Right atrium auricular region (tissue), 2 donors: ENCODE data around the gene DCST1. TPM values are rescaled to one million over a fixed set of nuclear protein-coding genes. Genes with fewer than 3 reads are reported as not detected.

Experiments
- DNase-seq: peaks from one replicate; pipeline ENCODE4 v3.0.0-alpha.2; 2019; ENCODE audit warnings: low spot score
- H3K27ac ChIP-seq, 2 donors: fragments of 200-600 bp; sonication (generic); 1 replicate in 1 of 2; 2 replicates in 1 of 2; pipeline ENCODE4 v1.5.1; 2016 to 2019
- H3K27me3 ChIP-seq, 2 donors: fragments of 200-600 bp; sonication (generic); one replicate each; pipeline versions ENCODE4 v1.5.1 to v1.6.0; 2017 to 2019
- H3K36me3 ChIP-seq: fragments of 200-600 bp; sonication (generic); one replicate; pipeline ENCODE4 v1.5.1; 2016
- H3K4me1 ChIP-seq, 2 donors: fragments of 200-600 bp; sonication (generic); one replicate each; pipeline versions ENCODE4 v1.5.1 to v1.6.0; 2017 to 2019
- H3K4me3 ChIP-seq, 2 donors: fragments of 200-600 bp; sonication (generic); 1 replicate in 1 of 2; 2 replicates in 1 of 2; pipeline ENCODE4 v1.5.1; 2017 to 2019; ENCODE audit warnings: mild to moderate bottlenecking in 1 of 2, moderate library complexity in 1 of 2
- H3K9me3 ChIP-seq, 2 donors: fragments of 200-600 bp; sonication (generic); one replicate each; pipeline ENCODE4 v1.5.1; 2019
- total RNA-seq, 2 donors: library from RNA; depleted of rRNA; stranded (reverse); fragments of >200 nt; gene quantifications; one replicate each; pipeline ENCODE4 v1.1.0, GENCODE V29; 2016
- TF ChIP-seq, protein P1 (sequence below), 2 donors: fragments of 200-600 bp; sonication (generic); IDR thresholded peaks; one replicate each; pipeline ENCODE4 v1.5.1; 2019; ENCODE audit warnings: antibody characterized with exemption in 2 of 2

The DCST1 gene
- total RNA-seq, 2 donors from 2014 or later, result not detected

DNA sequence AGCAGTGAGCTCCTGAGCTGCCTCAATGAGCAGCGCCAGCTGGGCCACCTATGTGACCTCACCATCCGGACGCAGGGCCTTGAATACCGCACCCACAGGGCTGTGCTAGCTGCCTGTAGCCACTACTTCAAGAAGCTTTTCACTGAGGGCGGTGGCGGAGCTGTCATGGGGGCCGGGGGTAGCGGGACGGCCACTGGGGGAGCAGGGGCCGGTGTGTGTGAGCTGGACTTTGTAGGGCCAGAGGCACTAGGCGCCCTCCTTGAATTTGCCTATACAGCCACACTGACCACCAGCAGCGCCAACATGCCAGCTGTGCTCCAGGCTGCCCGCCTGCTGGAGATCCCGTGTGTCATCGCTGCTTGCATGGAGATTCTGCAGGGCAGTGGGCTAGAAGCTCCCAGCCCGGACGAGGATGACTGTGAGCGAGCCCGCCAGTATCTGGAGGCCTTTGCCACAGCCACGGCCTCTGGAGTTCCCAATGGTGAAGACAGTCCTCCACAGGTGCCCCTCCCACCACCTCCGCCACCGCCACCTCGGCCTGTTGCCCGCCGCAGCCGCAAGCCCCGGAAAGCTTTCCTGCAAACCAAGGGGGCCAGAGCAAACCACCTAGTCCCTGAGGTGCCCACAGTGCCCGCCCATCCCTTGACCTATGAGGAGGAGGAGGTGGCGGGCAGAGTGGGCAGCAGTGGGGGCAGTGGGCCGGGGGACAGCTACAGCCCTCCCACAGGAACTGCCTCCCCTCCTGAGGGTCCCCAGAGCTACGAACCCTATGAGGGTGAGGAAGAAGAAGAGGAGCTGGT lies 18.7 kb upstream of the DCST1 start:
- TF ChIP-seq, protein P1, sequence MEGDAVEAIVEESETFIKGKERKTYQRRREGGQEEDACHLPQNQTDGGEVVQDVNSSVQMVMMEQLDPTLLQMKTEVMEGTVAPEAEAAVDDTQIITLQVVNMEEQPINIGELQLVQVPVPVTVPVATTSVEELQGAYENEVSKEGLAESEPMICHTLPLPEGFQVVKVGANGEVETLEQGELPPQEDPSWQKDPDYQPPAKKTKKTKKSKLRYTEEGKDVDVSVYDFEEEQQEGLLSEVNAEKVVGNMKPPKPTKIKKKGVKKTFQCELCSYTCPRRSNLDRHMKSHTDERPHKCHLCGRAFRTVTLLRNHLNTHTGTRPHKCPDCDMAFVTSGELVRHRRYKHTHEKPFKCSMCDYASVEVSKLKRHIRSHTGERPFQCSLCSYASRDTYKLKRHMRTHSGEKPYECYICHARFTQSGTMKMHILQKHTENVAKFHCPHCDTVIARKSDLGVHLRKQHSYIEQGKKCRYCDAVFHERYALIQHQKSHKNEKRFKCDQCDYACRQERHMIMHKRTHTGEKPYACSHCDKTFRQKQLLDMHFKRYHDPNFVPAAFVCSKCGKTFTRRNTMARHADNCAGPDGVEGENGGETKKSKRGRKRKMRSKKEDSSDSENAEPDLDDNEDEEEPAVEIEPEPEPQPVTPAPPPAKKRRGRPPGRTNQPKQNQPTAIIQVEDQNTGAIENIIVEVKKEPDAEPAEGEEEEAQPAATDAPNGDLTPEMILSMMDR (IDR thresholded peaks at IDR 0.05), result no peak
- H3K36me3 ChIP-seq, result peaks cover 26% of the 10 kb centered on the region
- DNase-seq, result no peak
- no peaks in the 10 kb centered on the region for H3K27me3 ChIP-seq
- no peak overlapping the region for H3K27ac ChIP-seq
- no peak overlapping the region for H3K4me3 ChIP-seq
- H3K4me1 ChIP-seq, result peaks cover 0 to 59% of the 10 kb centered on the region in 2 donors
- no peaks in the 10 kb centered on the region for H3K9me3 ChIP-seq

DNA sequence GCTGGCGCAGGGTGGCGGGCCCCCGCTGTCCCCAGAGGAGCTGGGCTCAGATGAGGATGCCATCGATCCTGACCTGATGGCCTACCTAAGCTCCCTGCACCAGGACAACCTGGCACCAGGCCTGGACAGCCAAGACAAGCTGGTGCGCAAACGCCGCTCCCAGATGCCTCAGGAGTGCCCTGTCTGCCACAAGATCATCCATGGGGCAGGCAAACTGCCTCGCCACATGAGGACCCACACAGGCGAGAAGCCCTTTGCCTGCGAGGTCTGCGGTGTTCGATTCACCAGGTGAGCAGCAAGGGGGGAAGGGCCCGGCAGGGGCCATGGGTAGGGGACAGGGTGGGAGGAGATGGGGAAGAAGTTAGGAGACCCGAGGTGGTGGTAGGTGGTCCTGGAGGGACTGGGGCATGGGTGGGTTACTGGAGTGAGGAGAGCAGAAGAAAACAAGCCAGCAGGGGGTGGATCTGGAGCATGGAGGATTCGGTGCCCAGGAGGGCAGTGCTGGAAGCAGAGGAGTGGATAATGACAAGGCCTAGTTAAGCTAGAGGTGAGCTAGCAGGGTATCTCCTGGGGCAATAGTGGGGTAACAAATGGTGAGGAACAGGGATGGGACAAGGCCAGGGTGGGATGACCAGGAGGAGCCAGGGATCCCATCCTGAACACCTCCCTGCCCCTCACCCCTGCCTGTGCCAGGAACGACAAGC lies 17.9 kb upstream of the DCST1 start:
- H3K4me1 ChIP-seq, result peaks cover 0 to 52% of the 10 kb centered on the region in 2 donors
- no peak overlapping the region for H3K4me3 ChIP-seq
- H3K9me3 ChIP-seq, result no peaks in the 10 kb centered on the region
- H3K36me3 ChIP-seq, result peaks cover 26% of the 10 kb centered on the region
- no peak for DNase-seq
- H3K27ac ChIP-seq, result no peak overlapping the region
- no peaks in the 10 kb centered on the region for H3K27me3 ChIP-seq
- TF ChIP-seq, protein P1 (IDR thresholded peaks at IDR 0.05), result no peak

DNA sequence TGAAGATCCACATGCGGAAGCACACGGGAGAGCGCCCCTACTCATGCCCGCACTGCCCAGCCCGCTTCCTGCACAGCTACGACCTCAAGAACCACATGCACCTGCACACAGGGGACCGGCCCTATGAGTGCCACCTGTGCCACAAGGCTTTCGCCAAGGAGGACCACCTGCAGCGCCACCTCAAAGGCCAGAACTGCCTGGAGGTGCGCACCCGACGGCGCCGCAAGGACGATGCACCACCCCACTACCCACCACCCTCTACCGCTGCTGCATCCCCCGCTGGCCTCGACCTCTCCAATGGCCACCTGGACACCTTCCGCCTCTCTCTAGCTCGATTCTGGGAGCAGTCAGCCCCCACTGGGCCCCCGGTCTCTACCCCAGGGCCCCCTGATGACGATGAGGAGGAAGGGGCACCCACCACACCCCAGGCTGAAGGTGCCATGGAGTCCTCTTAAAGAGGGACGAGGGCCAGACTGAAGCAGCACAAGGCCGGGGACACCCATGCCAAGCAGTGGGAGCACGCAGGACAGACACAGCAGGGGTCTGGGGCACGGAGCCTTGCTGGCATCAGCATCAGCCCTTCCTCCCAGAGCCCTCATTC lies 17.3 kb upstream of the DCST1 start:
- H3K27ac ChIP-seq, result peak overlapping the region; percentile 88 to 93
- no peak for DNase-seq
- peaks cover 0 to 45% of the 10 kb centered on the region in 2 donors for H3K4me1 ChIP-seq

DNA sequence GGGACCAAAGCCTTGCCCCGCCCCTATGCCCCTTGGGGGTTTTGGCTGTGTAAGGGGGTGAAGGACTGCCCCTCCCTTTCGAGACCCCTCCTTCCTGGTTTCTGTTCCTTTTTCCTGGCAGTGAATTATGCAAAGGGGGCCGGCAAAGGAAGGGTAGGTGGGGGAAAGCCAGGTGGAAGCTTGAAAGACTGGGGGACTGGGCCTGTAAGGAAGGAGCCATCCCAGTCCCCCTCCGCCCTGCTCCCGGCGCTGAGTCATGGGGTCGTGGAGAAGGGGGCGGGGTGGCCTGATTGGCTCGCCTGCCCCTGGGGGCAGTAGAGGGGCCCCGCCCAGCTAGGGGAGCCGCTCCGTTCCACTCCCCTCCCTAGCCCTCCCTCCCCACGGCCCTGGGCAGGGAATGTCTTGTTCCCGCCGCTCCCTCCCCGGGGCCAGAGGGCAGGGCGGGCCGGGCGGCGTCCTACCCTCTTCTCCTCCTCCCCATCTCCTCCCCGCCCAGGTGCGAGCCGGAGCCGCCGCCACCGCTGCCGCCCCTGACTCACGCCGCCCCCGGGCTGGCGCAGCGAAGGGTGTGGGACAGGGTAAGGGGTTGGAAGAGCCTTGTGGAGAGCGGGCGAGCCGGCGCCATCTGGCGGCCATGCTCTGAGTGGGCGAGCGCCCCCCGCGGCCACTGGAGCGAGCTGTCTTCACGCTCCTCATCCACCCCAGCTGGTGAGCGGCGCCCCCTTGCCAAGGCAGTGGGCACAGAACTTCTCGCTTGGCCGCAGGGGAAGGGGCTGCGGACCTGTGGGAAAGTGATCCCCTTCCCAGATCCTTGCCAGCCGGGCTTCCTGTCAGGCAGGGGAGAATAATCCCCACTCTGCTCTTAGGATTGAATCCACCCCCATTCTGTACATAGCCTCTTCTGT lies 16.3 kb upstream of the DCST1 start:
- Histone ChIP-seq H3K4me1 (peaks cover 0 to 36% of the 10 kb centered on the region in 2 donors), H3K27ac (peak overlapping the region; percentile 88 to 93), H3K36me3 (peaks cover 26% of the 10 kb centered on the region), H3K27me3 (no peaks in the 10 kb centered on the region), H3K4me3 (peak overlapping the region; percentile 23 to 54), H3K9me3 (no peaks in the 10 kb centered on the region)
- TF ChIP-seq, protein P1 (IDR thresholded peaks at IDR 0.05), result peak; percentile 98 to 100
- peak; percentile 93 for DNase-seq

More for the DNA sequence above, 17.3 kb upstream of the DCST1 start:
- Histone ChIP-seq H3K9me3 (no peaks in the 10 kb centered on the region), H3K27me3 (no peaks in the 10 kb centered on the region), H3K36me3 (peaks cover 26% of the 10 kb centered on the region), H3K4me3 (no peak overlapping the region)
- TF ChIP-seq, protein P1 (IDR thresholded peaks at IDR 0.05), result no peak

DNA sequence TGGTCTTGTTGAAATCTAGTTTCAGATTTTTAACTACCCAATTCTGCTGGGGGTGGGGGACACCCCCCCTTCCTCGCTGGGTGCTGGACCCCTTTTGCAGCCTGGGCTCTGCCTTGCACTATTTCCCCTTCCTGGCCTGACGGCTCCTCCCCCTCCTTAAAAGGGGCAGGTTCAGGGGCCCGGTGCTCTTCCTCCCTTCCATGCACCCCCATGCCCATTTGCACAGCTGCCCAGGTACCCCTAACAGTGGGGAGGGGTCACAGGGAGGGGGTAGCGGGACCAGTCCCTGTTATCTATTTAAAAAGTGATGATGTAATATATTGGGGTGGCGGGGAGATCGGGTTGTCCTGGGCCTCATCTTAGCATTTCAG lies 15.7 kb upstream of the DCST1 start:
- peak overlapping the region; percentile 23 to 54 for H3K4me3 ChIP-seq
- peak overlapping the region; percentile 88 to 93 for H3K27ac ChIP-seq
- TF ChIP-seq, protein P1 (IDR thresholded peaks at IDR 0.05), result no peak
- H3K4me1 ChIP-seq, result peaks cover 0 to 31% of the 10 kb centered on the region in 2 donors
- no peaks in the 10 kb centered on the region for H3K9me3 ChIP-seq
- H3K27me3 ChIP-seq, result no peaks in the 10 kb centered on the region
- no peak for DNase-seq
- peaks cover 26% of the 10 kb centered on the region for H3K36me3 ChIP-seq
